ENCODE data around the gene SP140. TPM values are rescaled to one million over a fixed set of nuclear protein-coding genes. Genes with fewer than 3 reads are reported as not detected.

SP140 gene
- total and polyA plus RNA-seq, 10 donors, result 51.3 to 110 (median 71.4) TPM

- intact Hi-C loops (cut with DNase I; ENCODE audit: low total_unique reads), result no loop called here
- H3K27ac ChIP-seq, result peak overlapping the region in 4 of 8 donors; percentile 3 to 53 (median 20)
- no peak overlapping the region for H3K4me3 ChIP-seq
- no peak for DNase-seq
- WGBS, 5 donors, result 55 to 86% (median 80%) methylated on average over 4 of the region's 4 CpGs
- TF ChIP-seq, protein P1, sequence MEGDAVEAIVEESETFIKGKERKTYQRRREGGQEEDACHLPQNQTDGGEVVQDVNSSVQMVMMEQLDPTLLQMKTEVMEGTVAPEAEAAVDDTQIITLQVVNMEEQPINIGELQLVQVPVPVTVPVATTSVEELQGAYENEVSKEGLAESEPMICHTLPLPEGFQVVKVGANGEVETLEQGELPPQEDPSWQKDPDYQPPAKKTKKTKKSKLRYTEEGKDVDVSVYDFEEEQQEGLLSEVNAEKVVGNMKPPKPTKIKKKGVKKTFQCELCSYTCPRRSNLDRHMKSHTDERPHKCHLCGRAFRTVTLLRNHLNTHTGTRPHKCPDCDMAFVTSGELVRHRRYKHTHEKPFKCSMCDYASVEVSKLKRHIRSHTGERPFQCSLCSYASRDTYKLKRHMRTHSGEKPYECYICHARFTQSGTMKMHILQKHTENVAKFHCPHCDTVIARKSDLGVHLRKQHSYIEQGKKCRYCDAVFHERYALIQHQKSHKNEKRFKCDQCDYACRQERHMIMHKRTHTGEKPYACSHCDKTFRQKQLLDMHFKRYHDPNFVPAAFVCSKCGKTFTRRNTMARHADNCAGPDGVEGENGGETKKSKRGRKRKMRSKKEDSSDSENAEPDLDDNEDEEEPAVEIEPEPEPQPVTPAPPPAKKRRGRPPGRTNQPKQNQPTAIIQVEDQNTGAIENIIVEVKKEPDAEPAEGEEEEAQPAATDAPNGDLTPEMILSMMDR (IDR thresholded peaks at IDR 0.05 in 8 of 11, conservative IDR thresholded peaks at IDR 0.05 in 3 of 11), result no peak
- TF ChIP-seq POLR2AphosphoS5 (IDR thresholded peaks at IDR 0.05) (no peak), POLR2A (IDR thresholded peaks at IDR 0.05) (no peak)
- H3K9me3 ChIP-seq, result no peaks in the 10 kb centered on the region
- peaks cover 0 to 51% (median 19%) of the 10 kb centered on the region in 6 donors for H3K4me1 ChIP-seq
- peaks cover 0 to 62% (median 13%) of the 10 kb centered on the region in 6 donors for H3K36me3 ChIP-seq
- H3K27me3 ChIP-seq (replicated peaks in 1 of 7), result no peaks in the 10 kb centered on the region
Observed at GRCh38 chr2:230266638-230267037, 41.1 kb downstream of the SP140 start.

- Histone ChIP-seq H3K36me3 (peaks cover 0 to 66% (median 17%) of the 10 kb centered on the region in 6 donors), H3K27me3 (replicated peaks in 1 of 7) (no peaks in the 10 kb centered on the region), H3K9me3 (no peaks in the 10 kb centered on the region), H3K4me3 (no peak overlapping the region), H3K4me1 (peaks cover 0 to 47% (median 17%) of the 10 kb centered on the region in 6 donors), H3K27ac (peak overlapping the region in 4 of 8 donors; percentile 3 to 53 (median 20))
- TF ChIP-seq POLR2A (IDR thresholded peaks at IDR 0.05), result no peak
- 73 to 87% (median 83%) methylated on average over 1 of the region's 1 CpG for WGBS, 5 donors
- intact Hi-C loops (cut with DNase I; ENCODE audit: low total_unique reads), result no loop called here
- DNase-seq, result no peak
Observed at GRCh38 chr2:230267059-230267458, 41.5 kb downstream of the SP140 start.

- H3K4me3 ChIP-seq, result no peak overlapping the region
- WGBS, 5 donors, result 61 to 75% (median 72%) methylated on average over 3 of the region's 3 CpGs
- H3K27me3 ChIP-seq (replicated peaks in 1 of 7), result no peaks in the 10 kb centered on the region
- H3K27ac ChIP-seq, result peak overlapping the region in 4 of 8 donors; percentile 3 to 53 (median 32)
- no peak for DNase-seq
- intact Hi-C loops (cut with DNase I; ENCODE audit: low total_unique reads), result no loop called here
- H3K36me3 ChIP-seq, result peaks cover 0 to 71% (median 18%) of the 10 kb centered on the region in 6 donors
- H3K9me3 ChIP-seq, result no peaks in the 10 kb centered on the region
- H3K4me1 ChIP-seq, result peaks cover 0 to 42% (median 15%) of the 10 kb centered on the region in 6 donors
- TF ChIP-seq, protein P1 (IDR thresholded peaks at IDR 0.05 in 8 of 11, conservative IDR thresholded peaks at IDR 0.05 in 3 of 11), result no peak
- TF ChIP-seq POLR2A (IDR thresholded peaks at IDR 0.05) (no peak), POLR2AphosphoS5 (IDR thresholded peaks at IDR 0.05) (no peak)
Observed at GRCh38 chr2:230267556-230267955, 42.0 kb downstream of the SP140 start.

GRCh38 chr2:230268606-230269243 lies 43.2 kb downstream of the SP140 start:
- Histone ChIP-seq H3K27me3 (replicated peaks in 1 of 7) (no peaks in the 10 kb centered on the region), H3K27ac (peak overlapping the region in 1 of 8 donors; percentile 13), H3K36me3 (peaks cover 0 to 78% (median 18%) of the 10 kb centered on the region in 6 donors), H3K4me1 (peaks cover 0 to 35% (median 13%) of the 10 kb centered on the region in 6 donors), H3K9me3 (no peaks in the 10 kb centered on the region), H3K4me3 (no peak overlapping the region)
- DNase-seq, result no peak
- TF ChIP-seq, protein P1 (IDR thresholded peaks at IDR 0.05 in 8 of 11, conservative IDR thresholded peaks at IDR 0.05 in 3 of 11), result no peak
- TF ChIP-seq POLR2AphosphoS5 (IDR thresholded peaks at IDR 0.05) (no peak), POLR2A (IDR thresholded peaks at IDR 0.05) (no peak)
- intact Hi-C loops (cut with DNase I; ENCODE audit: low total_unique reads), result no loop called here
- WGBS, 5 donors, result 55 to 75% (median 70%) methylated on average over 3 of the region's 3 CpGs

Data from spleen (tissue), 11 donors.